WTC11 (cell line): ENCODE data around the gene RARRES2.

ENCODE experiments used
- CBFB ChIP-seq: sonication (generic); formaldehyde crosslinking; IDR thresholded peaks from 2 replicates; pipeline ENCODE4 v1.8.1; 2022; ENCODE audit warnings: mild to moderate bottlenecking, low read depth, missing genetic modification reagents
- CREB1 ChIP-seq: sonication (generic); formaldehyde crosslinking; IDR thresholded peaks from 2 replicates; pipeline ENCODE4 v1.8.0; 2023; ENCODE audit warnings: mild to moderate bottlenecking, missing genetic modification reagents
- FOXJ3 ChIP-seq: sonication (generic); formaldehyde crosslinking; IDR thresholded peaks from 2 replicates; pipeline ENCODE4 v1.9.0; 2021; ENCODE audit warnings: missing genetic modification reagents, mild to moderate bottlenecking, borderline replicate concordance
- IRF2 ChIP-seq: sonication (generic); formaldehyde crosslinking; IDR thresholded peaks from 2 replicates; pipeline ENCODE4 v1.8.0; 2022; ENCODE audit warnings: low read depth, missing genetic modification reagents, borderline replicate concordance
- JAZF1 ChIP-seq: fragments of 250-450 bp; sonication (Bioruptor Pico); IDR thresholded peaks from 2 replicates; pipeline ENCODE4 v1.9.0; 2021; ENCODE audit warnings: moderate library complexity, mild to moderate bottlenecking, inconsistent platforms
- KAT7 ChIP-seq: sonication (generic); formaldehyde crosslinking; IDR thresholded peaks from 2 replicates; pipeline ENCODE4 v1.8.1; 2023; ENCODE audit warnings: missing genetic modification reagents, mild to moderate bottlenecking, borderline replicate concordance
- NR3C1 ChIP-seq: sonication (generic); formaldehyde crosslinking; conservative IDR thresholded peaks from 2 replicates; pipeline ENCODE4 v1.8.1; 2023; ENCODE audit warnings: low read depth, mild to moderate bottlenecking, missing genetic modification reagents
- SP1 ChIP-seq: sonication (generic); formaldehyde crosslinking; conservative IDR thresholded peaks from 2 replicates; pipeline ENCODE4 v1.8.1; 2022; ENCODE audit warnings: missing genetic modification reagents
- ZBTB43 ChIP-seq: sonication (generic); formaldehyde crosslinking; IDR thresholded peaks from 2 replicates; pipeline ENCODE4 v1.8.1; 2023; ENCODE audit warnings: mild to moderate bottlenecking, missing genetic modification reagents
- ZNF121 ChIP-seq: sonication (generic); formaldehyde crosslinking; IDR thresholded peaks from 2 replicates; pipeline ENCODE4 v1.8.0; 2023; ENCODE audit warnings: missing genetic modification reagents
- ZNF423 ChIP-seq: fragments of 250-450 bp; sonication (Bioruptor Pico); IDR thresholded peaks from 2 replicates; pipeline ENCODE4 v2.1.2; 2022; ENCODE audit warnings: mild to moderate bottlenecking, moderate library complexity
- TF ChIP-seq, protein P1 (sequence below): fragments of 200-600 bp; IDR thresholded peaks from 2 replicates; pipeline ENCODE4 v1.8.0; 2022; ENCODE audit warnings: antibody characterized with exemption
- TF ChIP-seq, protein P2 (sequence below): sonication (generic); formaldehyde crosslinking; conservative IDR thresholded peaks from 2 replicates; pipeline ENCODE4 v1.8.1; 2022; ENCODE audit warnings: mild to moderate bottlenecking, missing genetic modification reagents
- TF ChIP-seq, protein P3 (sequence below): sonication (generic); formaldehyde crosslinking; IDR thresholded peaks from 2 replicates; pipeline ENCODE4 v1.8.0; 2022; ENCODE audit warnings: mild to moderate bottlenecking, missing genetic modification reagents

GRCh38 chr7:150313870-150314269, 27.6 kb downstream of the RARRES2 start:
- TF ChIP-seq ZNF423 (CRISPR knock-in tag) (no peak), FOXJ3 (CRISPR knock-in tag) (no peak), SP1 (no peak), JAZF1 (CRISPR knock-in tag) (no peak), CBFB (no peak), IRF2 (CRISPR knock-in tag) (no peak), NR3C1 (CRISPR knock-in tag) (no peak), CREB1 (CRISPR knock-in tag) (no peak), KAT7 (CRISPR knock-in tag) (no peak), ZNF121 (CRISPR knock-in tag) (no peak), ZBTB43 (CRISPR knock-in tag) (no peak)
- TF ChIP-seq, protein P1, sequence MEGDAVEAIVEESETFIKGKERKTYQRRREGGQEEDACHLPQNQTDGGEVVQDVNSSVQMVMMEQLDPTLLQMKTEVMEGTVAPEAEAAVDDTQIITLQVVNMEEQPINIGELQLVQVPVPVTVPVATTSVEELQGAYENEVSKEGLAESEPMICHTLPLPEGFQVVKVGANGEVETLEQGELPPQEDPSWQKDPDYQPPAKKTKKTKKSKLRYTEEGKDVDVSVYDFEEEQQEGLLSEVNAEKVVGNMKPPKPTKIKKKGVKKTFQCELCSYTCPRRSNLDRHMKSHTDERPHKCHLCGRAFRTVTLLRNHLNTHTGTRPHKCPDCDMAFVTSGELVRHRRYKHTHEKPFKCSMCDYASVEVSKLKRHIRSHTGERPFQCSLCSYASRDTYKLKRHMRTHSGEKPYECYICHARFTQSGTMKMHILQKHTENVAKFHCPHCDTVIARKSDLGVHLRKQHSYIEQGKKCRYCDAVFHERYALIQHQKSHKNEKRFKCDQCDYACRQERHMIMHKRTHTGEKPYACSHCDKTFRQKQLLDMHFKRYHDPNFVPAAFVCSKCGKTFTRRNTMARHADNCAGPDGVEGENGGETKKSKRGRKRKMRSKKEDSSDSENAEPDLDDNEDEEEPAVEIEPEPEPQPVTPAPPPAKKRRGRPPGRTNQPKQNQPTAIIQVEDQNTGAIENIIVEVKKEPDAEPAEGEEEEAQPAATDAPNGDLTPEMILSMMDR: no peak
- TF ChIP-seq, protein P2, sequence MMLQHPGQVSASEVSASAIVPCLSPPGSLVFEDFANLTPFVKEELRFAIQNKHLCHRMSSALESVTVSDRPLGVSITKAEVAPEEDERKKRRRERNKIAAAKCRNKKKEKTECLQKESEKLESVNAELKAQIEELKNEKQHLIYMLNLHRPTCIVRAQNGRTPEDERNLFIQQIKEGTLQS (CRISPR knock-in tag): no peak
- TF ChIP-seq, protein P3, sequence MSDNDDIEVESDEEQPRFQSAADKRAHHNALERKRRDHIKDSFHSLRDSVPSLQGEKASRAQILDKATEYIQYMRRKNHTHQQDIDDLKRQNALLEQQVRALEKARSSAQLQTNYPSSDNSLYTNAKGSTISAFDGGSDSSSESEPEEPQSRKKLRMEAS (CRISPR knock-in tag): no peak
